Measurements from ENCODE around the gene USP17L20. TPM values are rescaled to one million over a fixed set of nuclear protein-coding genes. Genes with fewer than 3 reads are reported as not detected.
A peak's percentile ranks its signal among the peaks of the same experiment; 100 is the strongest.
"Not testable (repeated sequence)": the region's sequence is repeated elsewhere in the genome, so short reads cannot be mapped to it uniquely, and the experiment has no call there.

Gene USP17L20
- total and polyA plus RNA-seq, 12 donors = not detected

DNA sequence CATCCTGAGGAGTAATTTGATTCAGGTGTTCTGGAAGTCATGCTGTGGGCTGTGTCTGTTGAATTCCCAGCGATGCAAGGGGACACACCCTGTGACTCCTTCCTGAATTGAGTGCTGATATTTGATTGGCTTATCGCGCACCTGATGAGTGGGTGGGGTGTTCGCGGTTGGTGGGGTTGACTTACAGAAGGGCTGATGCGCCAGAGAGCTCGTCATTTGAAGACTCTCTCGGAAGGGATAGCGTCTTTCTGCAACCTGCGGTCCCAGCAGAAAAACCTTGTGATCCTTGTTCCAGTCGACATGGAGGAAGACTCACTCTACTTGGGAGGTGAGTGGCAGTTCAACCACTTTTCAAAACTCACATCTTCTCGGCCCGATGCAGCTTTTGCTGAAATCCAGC is 4.8 kb upstream of the USP17L20 start, which contains the start of gene USP17L19:
Gene USP17L19, plus strand, starts transcription at position 301 of the 400 bp plus-strand sequence. Its CDS starts 0 bp downstream, at position 301.
- H3K9me3 ChIP-seq; DNase-seq; H3K27ac ChIP-seq; H3K4me3 ChIP-seq; H3K4me1 ChIP-seq; H3K36me3 ChIP-seq; H3K27me3 ChIP-seq; intact Hi-C loops (cut with DNase I); ATAC-seq: not testable (repeated sequence)
- WGBS, 2 donors = no CpG with 5 or more reads among the region's 13 CpGs

GRCh38 chr4:9262572-9262971 is 4.6 kb downstream of the USP17L20 start, which contains the start of gene USP17L21:
Gene USP17L21, plus strand, starts transcription at chr4:9262872. Its CDS starts 0 bp downstream, at chr4:9262872.
- H3K27me3 ChIP-seq; DNase-seq; H3K27ac ChIP-seq; ATAC-seq; H3K9me3 ChIP-seq; H3K4me1 ChIP-seq; H3K36me3 ChIP-seq; intact Hi-C loops (cut with DNase I); H3K4me3 ChIP-seq: not testable (repeated sequence)
- WGBS, 2 donors = no CpG with 5 or more reads among the region's 13 CpGs

DNA sequence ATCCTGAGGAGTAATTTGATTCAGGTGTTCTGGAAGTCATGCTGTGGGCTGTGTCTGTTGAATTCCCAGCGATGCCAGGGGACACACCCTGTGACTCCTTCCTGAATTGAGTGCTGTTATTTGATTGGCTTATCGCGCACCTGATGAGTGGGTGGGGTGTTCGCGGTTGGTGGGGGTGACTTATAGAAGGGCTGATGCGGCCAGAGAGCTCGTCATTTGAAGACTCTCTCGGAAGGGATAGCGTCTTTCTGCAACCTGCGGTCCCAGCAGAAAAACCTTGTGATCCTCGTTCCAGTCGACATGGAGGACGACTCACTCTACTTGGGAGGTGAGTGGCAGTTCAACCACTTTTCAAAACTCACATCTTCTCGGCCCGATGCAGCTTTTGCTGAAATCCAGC is 9.4 kb downstream of the USP17L20 start, which contains the start of gene USP17L22:
Gene USP17L22, plus strand, starts transcription at position 301 of the 400 bp plus-strand sequence. Its CDS starts 0 bp downstream, at position 301.
- H3K27ac ChIP-seq; H3K27me3 ChIP-seq; H3K4me1 ChIP-seq; H3K9me3 ChIP-seq; H3K4me3 ChIP-seq; ATAC-seq; intact Hi-C loops (cut with DNase I); DNase-seq; H3K36me3 ChIP-seq: not testable (repeated sequence)
- no CpG with 5 or more reads among the region's 15 CpGs for WGBS, 2 donors

DNA sequence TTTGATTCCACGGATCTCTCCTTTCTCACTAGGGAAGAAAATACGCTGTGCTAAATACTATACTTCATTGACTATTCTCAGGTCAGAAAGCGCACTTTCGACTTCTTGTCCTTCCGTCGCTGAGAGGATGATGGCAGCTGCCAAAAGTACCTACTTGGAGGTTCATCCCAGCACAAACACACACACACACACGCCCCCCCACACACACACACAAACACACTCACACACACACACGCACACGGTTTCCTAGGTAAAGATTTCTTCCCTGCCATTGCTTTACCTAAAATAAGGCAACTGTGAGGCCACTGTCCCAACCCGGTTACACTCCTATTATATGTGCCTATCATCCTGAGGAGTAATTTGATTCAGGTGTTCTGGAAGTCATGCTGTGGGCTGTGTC is 13.8 kb downstream of the USP17L20 start:
- peak; percentile 5 to 35 for DNase-seq
- H3K9me3 ChIP-seq; H3K27ac ChIP-seq; H3K36me3 ChIP-seq; H3K4me1 ChIP-seq; H3K4me3 ChIP-seq; ATAC-seq; intact Hi-C loops (cut with DNase I); H3K27me3 ChIP-seq: not testable (repeated sequence)
- 79 to 86% methylated on average over 4 to 5 of the region's 10 CpGs for WGBS, 2 donors

Other genes with a start within 250 kb of the USP17L20 start
- gene FAM90A26, start 87.7 kb upstream of the USP17L20 start, total RNA-seq = not detected
- gene FAM90A26, start 87.7 kb upstream of the USP17L20 start, polyA plus RNA-seq = not detected
- gene USP17L10, start 47.5 kb upstream of the USP17L20 start, total RNA-seq = not detected
- gene USP17L10, start 47.5 kb upstream of the USP17L20 start, polyA plus RNA-seq = not detected
- not detected for gene USP17L11, start 42.7 kb upstream of the USP17L20 start, total RNA-seq
- not detected for gene USP17L11, start 42.7 kb upstream of the USP17L20 start, polyA plus RNA-seq
- not detected for gene USP17L12, start 38.0 kb upstream of the USP17L20 start, total RNA-seq
- gene USP17L12, start 38.0 kb upstream of the USP17L20 start, polyA plus RNA-seq = not detected
- gene USP17L13, start 33.2 kb upstream of the USP17L20 start, total RNA-seq = not detected
- not detected for gene USP17L13, start 33.2 kb upstream of the USP17L20 start, polyA plus RNA-seq
- not detected for gene USP17L15, start 23.7 kb upstream of the USP17L20 start, total RNA-seq
- gene USP17L15, start 23.7 kb upstream of the USP17L20 start, polyA plus RNA-seq = not detected
- gene USP17L17, start 14.2 kb upstream of the USP17L20 start, total RNA-seq = not detected
- not detected for gene USP17L17, start 14.2 kb upstream of the USP17L20 start, polyA plus RNA-seq
- gene USP17L18, start 9.5 kb upstream of the USP17L20 start, total RNA-seq = not detected
- gene USP17L18, start 9.5 kb upstream of the USP17L20 start, polyA plus RNA-seq = not detected
- gene USP17L19, start 4.7 kb upstream of the USP17L20 start, total RNA-seq = not detected
- gene USP17L19, start 4.7 kb upstream of the USP17L20 start, polyA plus RNA-seq = not detected
- not detected for gene USP17L21, start 4.7 kb downstream of the USP17L20 start, total RNA-seq
- not detected for gene USP17L21, start 4.7 kb downstream of the USP17L20 start, polyA plus RNA-seq
- gene USP17L22, start 9.5 kb downstream of the USP17L20 start, total RNA-seq = not detected
- gene USP17L22, start 9.5 kb downstream of the USP17L20 start, polyA plus RNA-seq = not detected
- gene USP17L24, start 67.0 kb downstream of the USP17L20 start, total RNA-seq = not detected
- not detected for gene USP17L24, start 67.0 kb downstream of the USP17L20 start, polyA plus RNA-seq
- not detected for gene USP17L25, start 71.8 kb downstream of the USP17L20 start, total RNA-seq
- not detected for gene USP17L25, start 71.8 kb downstream of the USP17L20 start, polyA plus RNA-seq
- not detected for gene USP17L26, start 76.5 kb downstream of the USP17L20 start, total RNA-seq
- not detected for gene USP17L26, start 76.5 kb downstream of the USP17L20 start, polyA plus RNA-seq
- not detected for gene USP17L5, start 81.3 kb downstream of the USP17L20 start, total RNA-seq
- gene USP17L5, start 81.3 kb downstream of the USP17L20 start, polyA plus RNA-seq = not detected
- gene USP17L27, start 86.0 kb downstream of the USP17L20 start, total RNA-seq = not detected
- gene USP17L27, start 86.0 kb downstream of the USP17L20 start, polyA plus RNA-seq = not detected
- not detected for gene USP17L28, start 90.8 kb downstream of the USP17L20 start, total RNA-seq
- not detected for gene USP17L28, start 90.8 kb downstream of the USP17L20 start, polyA plus RNA-seq
- not detected for gene USP17L29, start 95.5 kb downstream of the USP17L20 start, total RNA-seq
- not detected for gene USP17L29, start 95.5 kb downstream of the USP17L20 start, polyA plus RNA-seq
- not detected for gene USP17L30, start 105.0 kb downstream of the USP17L20 start, total RNA-seq
- not detected for gene USP17L30, start 105.0 kb downstream of the USP17L20 start, polyA plus RNA-seq
- gene DEFB131A, start 186.3 kb downstream of the USP17L20 start, total RNA-seq = not detected
- not detected for gene DEFB131A, start 186.3 kb downstream of the USP17L20 start, polyA plus RNA-seq